Esophagus muscularis mucosa (tissue), 4 donors: ENCODE measurements around the gene SESTD1.

Experiments
- CTCF ChIP-seq, 3 experiments: fragments of 200-600 bp in 2 of 3; fragments of 450-650 bp in 1 of 3; sonication (generic) in 2 of 3; IDR thresholded peaks; one replicate each; pipeline ENCODE4 v1.5.1; 2017 to 2019; ENCODE audit warnings: antibody characterized with exemption in 3 of 3, mild to moderate bottlenecking in 2 of 3, moderate library complexity in 1 of 3
- EP300 ChIP-seq: sonication (generic); formaldehyde crosslinking; IDR thresholded peaks from one replicate; pipeline ENCODE4 v1.6.1; 2017; ENCODE audit warnings: antibody characterized with exemption
- POLR2A ChIP-seq: fragments of 450-650 bp; IDR thresholded peaks from one replicate; pipeline ENCODE4 v1.6.1; 2017; ENCODE audit warnings: antibody characterized with exemption, moderate library complexity, mild to moderate bottlenecking, low read depth
- POLR2AphosphoS5 ChIP-seq, 2 donors: sonication (generic); formaldehyde crosslinking; IDR thresholded peaks; one replicate each; pipeline ENCODE4 v1.6.1; 2017; ENCODE audit warnings: antibody characterized with exemption in 2 of 2

- TF ChIP-seq CTCF (IDR thresholded peaks at IDR 0.05) (no peak), POLR2A (no peak), EP300 (no peak), POLR2AphosphoS5 (IDR thresholded peaks at IDR 0.05) (no peak)
These were observed 33.3 kb upstream of the SESTD1 start for GRCh38 chr2:179297927-179298326.
